ENCODE data around the gene VSTM5.

VSTM5 gene

DNA sequence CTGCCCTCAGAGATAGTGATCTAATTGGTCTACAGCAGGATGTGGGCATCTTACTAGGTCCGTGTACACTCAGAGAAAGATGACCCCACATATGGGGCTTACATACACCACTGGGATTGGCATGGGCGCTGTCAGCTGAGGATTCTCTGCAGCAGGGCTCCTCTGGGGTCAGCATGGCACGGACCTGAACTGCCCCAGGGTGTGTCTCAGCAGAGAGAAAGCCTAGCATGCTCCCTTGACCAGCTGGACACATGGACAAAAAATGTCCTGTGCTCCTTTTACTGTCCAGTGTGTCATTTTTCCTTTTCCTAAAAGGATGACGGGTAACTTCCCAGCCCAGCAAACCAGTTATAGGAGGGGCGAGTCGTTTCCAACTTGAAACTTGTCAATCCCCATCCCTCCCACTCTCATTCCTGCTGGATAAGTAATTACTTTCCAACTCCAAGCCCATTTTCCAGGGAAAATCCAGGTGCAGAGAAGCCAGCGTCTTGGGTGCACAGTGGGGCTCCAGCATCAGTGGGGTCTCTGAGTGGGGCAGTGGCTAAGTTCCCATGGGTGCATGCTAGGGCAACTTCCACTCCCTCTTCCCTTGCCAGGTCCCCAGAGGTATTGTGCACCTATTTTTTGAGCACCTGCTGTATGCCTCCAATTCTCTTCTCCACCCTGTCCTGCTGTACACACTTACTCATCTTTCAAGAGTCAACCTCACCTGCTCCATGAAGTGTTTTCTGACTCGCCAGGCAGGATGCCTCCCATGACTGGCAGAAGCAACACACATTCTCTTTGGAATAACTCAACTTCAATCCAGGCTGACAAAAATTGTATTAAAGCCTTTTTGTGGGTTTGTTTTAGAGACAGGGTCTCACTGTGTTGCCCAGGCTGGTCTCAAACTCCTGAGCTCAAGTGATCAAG, 5.0 kb downstream of the VSTM5 start:
- TF ChIP-seq, protein P1, sequence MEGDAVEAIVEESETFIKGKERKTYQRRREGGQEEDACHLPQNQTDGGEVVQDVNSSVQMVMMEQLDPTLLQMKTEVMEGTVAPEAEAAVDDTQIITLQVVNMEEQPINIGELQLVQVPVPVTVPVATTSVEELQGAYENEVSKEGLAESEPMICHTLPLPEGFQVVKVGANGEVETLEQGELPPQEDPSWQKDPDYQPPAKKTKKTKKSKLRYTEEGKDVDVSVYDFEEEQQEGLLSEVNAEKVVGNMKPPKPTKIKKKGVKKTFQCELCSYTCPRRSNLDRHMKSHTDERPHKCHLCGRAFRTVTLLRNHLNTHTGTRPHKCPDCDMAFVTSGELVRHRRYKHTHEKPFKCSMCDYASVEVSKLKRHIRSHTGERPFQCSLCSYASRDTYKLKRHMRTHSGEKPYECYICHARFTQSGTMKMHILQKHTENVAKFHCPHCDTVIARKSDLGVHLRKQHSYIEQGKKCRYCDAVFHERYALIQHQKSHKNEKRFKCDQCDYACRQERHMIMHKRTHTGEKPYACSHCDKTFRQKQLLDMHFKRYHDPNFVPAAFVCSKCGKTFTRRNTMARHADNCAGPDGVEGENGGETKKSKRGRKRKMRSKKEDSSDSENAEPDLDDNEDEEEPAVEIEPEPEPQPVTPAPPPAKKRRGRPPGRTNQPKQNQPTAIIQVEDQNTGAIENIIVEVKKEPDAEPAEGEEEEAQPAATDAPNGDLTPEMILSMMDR (IDR thresholded peaks at IDR 0.05; ENCODE audit: low read depth, low read length) = no peak

DNA sequence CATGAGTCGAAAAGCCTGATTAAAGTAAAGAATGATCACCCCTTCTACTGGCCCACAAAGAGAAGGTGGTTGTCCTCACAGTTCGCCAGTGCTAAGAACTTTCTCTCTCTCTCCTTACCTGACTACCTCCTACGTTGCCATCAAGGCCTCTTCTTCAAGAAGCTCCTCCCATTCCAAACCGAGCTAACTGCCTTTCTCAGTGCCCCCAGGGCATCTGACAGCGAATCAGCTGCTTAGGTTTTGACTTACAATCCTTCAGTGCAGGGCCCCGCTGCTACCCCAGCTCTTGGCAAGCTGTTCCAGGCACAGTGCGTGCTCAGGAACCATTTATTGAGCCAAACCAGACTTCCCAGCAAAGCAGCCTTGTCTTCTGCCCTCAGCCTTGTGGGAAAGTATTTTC, 5.8 kb downstream of the VSTM5 start:
- TF ChIP-seq, protein P1 (IDR thresholded peaks at IDR 0.05; ENCODE audit: low read depth, low read length) = no peak
- H3K27me3 ChIP-seq = no peaks in the 10 kb centered on the region
- peaks cover 7% of the 10 kb centered on the region for H3K4me1 ChIP-seq
- no peaks in the 10 kb centered on the region for H3K36me3 ChIP-seq
- no peak for DNase-seq
- no peak overlapping the region for H3K4me3 ChIP-seq (ENCODE audit: low read depth, low read length)
- no peaks in the 10 kb centered on the region for H3K9me3 ChIP-seq

More for the DNA sequence above, 5.0 kb downstream of the VSTM5 start:
- Histone ChIP-seq H3K4me1 (peaks cover 5% of the 10 kb centered on the region; the same call in 1 of the 2 replicates), H3K27me3 (no peaks in the 10 kb centered on the region), H3K9me3 (no peaks in the 10 kb centered on the region), H3K36me3 (no peaks in the 10 kb centered on the region), H3K4me3 (ENCODE audit: low read depth, low read length) (no peak overlapping the region)
- DNase-seq = no peak

DNA sequence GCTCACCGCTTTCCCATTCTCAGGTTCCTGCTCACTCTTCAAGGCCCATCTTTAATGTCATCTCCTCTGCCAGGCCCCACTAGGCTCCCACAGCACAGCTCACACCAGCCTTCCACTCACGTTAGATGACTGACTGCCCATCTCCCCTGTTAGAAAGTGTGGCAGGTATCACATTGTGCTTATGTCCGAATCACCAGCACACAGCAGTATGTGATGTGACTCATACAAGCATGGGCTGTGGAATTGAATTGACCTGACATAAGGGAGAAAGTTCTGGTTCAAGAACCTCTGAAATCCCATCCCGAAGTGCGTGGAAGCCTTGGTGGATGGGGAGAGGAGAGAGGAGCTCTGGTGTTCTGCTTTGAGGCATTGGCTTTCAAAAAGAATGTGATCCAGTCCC, 6.5 kb downstream of the VSTM5 start:
- H3K36me3 ChIP-seq = no peaks in the 10 kb centered on the region
- DNase-seq = no peak
- no peaks in the 10 kb centered on the region for H3K27me3 ChIP-seq
- no peak overlapping the region for H3K4me3 ChIP-seq (ENCODE audit: low read depth, low read length)
- no peaks in the 10 kb centered on the region for H3K9me3 ChIP-seq
- H3K4me1 ChIP-seq = peaks cover 5% of the 10 kb centered on the region
- TF ChIP-seq, protein P1 (IDR thresholded peaks at IDR 0.05; ENCODE audit: low read depth, low read length) = no peak

DNA sequence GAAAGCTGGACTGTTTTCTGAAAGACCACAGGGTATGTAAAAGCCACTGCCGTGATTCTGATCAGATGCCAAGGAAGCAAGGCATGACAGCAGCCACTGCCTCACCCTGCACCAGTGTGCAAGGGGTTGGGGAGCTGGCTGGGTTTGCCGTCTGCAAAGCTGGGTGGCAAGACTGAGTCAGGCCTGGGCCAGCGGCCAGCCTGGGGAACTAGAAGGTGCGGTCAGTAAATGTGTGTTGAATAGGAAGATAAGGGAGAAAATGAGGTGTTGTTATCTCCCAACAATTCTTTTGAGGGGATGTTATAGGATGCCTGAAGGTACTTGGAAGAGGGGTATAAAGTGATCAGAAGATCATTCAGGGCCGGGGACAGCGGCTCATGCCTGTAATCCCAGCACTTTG, 8.0 kb downstream of the VSTM5 start:
- Histone ChIP-seq H3K36me3 (no peaks in the 10 kb centered on the region), H3K4me1 (peaks cover 5% of the 10 kb centered on the region), H3K9me3 (no peaks in the 10 kb centered on the region), H3K4me3 (ENCODE audit: low read depth, low read length) (no peak overlapping the region), H3K27me3 (no peaks in the 10 kb centered on the region)
- TF ChIP-seq, protein P1 (IDR thresholded peaks at IDR 0.05; ENCODE audit: low read depth, low read length) = no peak
- no peak for DNase-seq

DNA sequence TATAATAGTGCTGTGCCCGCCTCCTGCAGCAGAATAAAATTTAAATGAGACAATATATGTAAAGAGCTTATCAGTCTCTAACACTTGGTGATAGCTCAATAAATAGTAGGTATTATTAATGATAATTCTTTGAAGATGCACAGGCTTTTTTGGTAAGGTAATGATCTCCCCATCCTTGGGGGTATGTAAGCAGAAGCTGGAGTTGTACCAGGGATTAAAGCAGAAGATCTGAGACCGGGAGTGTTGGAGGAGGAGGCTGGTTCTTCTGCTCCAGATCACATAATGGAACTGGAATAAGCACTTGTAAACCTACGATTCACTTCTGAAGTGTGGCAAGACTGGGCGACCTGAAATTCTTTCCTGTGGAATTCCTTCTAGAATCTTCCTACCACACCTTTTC, 8.4 kb downstream of the VSTM5 start:
- H3K9me3 ChIP-seq = no peaks in the 10 kb centered on the region
- TF ChIP-seq, protein P1 (IDR thresholded peaks at IDR 0.05; ENCODE audit: low read depth, low read length) = no peak
- no peak overlapping the region for H3K4me3 ChIP-seq (ENCODE audit: low read depth, low read length)
- no peaks in the 10 kb centered on the region for H3K27me3 ChIP-seq
- H3K36me3 ChIP-seq = no peaks in the 10 kb centered on the region
- no peak for DNase-seq
- H3K4me1 ChIP-seq = peaks cover 5% of the 10 kb centered on the region

DNA sequence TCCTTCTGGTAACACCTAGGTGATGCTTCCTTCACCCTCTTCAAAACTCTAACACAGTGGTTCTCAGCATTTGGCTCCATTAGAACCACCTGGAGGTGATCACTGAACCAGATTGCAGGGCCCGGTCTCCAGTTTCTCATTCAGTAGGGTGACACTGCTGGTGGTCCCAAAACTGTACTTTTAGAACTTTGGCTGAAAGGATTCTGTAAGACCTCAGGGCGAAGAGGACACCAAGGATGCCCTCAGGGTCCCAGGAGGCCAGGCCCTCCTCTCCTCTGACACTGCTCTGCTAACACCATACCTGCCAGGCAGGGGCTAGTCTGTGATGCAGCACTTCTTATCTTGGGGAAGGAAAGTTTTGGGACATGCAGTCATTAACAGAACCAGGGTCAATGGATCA, 9.0 kb downstream of the VSTM5 start:
- Histone ChIP-seq H3K36me3 (no peaks in the 10 kb centered on the region), H3K27me3 (no peaks in the 10 kb centered on the region), H3K9me3 (no peaks in the 10 kb centered on the region), H3K4me1 (peaks cover 5% of the 10 kb centered on the region), H3K4me3 (ENCODE audit: low read depth, low read length) (no peak overlapping the region)
- TF ChIP-seq, protein P1 (IDR thresholded peaks at IDR 0.05; ENCODE audit: low read depth, low read length) = no peak
- no peak for DNase-seq

Data from BE2C (cell line).